Endothelial cell of hepatic sinusoid (primary cell): ENCODE measurements around the gene CNTNAP5.

ENCODE experiments used
- in situ Hi-C: cut with HindIII; loops from 2 replicates; pipeline ENCODE4 v1.10.0; 2017; ENCODE audit warnings: low sequenced_read_pairs

The CNTNAP5 gene

DNA sequence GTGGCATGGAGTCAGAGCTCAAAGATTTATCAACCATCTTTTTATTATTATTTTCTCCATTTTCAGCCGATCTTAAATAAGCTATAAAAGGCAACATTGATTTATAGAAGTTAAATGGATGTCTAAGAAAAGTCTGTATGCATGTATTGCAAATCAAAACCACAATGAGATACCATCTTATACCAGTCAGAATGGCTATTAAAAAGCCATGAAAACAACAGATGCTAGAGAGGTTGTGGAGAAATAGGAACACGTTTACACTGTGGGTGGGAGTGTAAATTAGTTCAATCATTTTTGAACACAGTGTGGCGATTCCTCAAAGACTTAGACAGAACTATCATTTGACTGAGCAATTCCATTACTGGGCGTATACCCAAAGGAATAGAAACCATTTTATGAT lies 731.0 kb downstream of the CNTNAP5 start:
- in situ Hi-C loops: no loop called here

DNA sequence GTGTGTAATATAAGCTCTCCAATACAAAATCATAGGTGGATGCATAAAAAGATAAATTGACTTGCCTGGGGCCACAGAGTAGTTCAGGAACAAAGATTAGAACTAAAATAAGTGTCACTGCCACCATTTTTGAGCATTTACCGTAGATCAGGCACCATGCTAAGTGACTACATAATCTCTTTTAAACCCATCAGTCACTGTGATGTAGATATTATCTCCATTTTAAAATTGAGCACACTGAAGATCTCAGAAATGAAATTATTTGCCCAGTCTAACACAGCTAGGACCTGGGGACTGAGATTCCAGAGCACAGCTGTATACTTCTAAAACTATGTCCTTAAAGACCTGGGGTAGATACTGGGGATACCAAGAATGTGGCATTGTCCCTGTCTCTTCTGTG lies 737.3 kb downstream of the CNTNAP5 start:
- in situ Hi-C loops: no loop called here

DNA sequence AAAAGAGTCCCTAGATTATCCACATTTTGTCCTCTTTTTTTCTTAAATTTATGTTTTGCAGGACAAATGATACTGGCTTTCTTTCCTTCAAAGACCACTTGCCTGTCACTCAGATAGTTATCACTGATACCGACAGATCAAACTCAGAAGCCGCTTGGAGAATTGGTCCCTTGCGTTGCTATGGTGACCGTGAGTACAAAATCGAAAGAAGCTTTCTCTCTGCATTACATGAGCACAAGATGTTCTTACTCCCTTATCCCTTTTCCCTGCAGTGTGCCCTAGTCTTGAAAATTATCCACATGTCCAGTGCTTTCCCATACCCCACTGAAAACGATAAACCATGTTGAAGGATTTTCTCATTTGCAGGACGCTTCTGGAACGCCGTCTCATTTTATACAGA lies 738.5 kb downstream of the CNTNAP5 start:
- in situ Hi-C loops: no loop called here

DNA sequence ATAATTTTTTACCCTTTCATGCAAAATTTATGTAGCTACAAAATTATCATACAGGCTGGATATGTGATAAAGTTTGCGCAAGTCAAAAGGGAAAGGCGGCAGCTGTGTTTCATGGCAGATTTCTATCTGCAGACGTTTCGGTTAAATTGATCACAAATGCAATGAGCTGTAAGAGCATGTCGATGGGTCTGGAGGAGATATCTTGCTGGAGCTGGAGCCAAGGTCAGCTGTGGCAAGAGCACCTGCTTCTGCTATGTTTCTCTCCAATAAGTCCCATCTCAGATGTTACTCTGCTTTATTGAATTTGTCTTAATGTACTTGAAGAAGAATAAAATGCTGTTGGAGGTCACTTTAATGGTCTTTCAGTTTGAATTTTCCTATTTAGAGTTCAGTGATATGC lies 749.7 kb downstream of the CNTNAP5 start:
- in situ Hi-C loops: no loop called here

DNA sequence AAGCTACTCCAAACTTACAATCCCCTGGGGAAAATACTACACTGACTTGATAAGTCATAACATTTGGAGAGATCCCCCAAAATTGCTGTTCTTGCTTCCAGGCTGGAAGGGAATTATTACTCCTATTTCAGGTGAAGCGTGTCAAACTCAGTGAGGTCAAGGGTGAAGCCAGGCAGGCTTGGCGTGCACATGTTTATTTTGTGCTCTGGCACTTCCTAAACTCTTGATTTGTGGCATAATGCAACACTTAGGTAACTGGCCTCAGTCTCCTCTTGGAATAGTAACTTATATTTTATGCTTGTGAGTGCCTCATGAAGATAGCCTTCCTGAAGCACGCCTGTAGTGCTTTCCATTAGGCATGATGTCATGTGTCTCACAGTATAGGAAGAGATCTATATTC lies 751.2 kb downstream of the CNTNAP5 start:
- in situ Hi-C loops: no loop called here

DNA sequence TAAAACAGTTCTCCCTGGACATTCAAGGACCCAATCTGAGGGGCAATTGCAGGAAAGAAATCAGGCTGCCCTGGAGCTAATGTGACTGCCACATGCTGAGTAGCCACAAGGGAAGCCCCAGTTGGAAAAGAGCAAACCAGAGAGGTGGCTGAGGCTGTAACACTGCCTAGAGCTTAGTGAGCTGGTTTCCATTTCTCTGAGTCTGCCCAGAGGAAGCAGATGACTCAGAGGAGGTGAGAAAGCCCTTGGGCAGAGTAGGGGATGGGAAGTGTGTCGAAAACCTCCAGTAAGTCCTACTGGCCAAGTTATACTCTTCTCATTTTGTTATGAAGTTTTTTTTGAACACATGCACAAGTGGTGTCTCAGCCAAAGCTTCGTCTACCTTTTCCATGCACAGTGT lies 753.0 kb downstream of the CNTNAP5 start:
- in situ Hi-C loops: no loop called here

DNA sequence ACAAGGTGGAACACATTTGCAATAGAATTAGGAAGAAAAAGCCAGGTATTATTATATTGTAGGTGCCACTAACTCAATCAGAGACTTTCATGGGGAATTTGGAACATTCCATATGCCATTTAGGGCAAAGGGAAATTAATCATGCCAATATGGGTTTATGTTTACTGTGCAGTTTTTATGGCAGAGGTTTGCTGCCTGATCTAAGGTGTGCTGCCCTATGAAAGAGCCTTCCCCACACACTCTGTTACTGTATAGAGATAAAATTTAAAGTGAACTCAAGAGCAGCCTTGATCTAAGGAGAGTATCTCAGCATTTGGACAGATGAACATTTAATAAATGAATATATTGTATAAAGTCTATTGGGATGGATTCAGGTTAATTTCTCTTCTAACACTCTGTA lies 771.6 kb downstream of the CNTNAP5 start:
- in situ Hi-C loops: no loop called here

DNA sequence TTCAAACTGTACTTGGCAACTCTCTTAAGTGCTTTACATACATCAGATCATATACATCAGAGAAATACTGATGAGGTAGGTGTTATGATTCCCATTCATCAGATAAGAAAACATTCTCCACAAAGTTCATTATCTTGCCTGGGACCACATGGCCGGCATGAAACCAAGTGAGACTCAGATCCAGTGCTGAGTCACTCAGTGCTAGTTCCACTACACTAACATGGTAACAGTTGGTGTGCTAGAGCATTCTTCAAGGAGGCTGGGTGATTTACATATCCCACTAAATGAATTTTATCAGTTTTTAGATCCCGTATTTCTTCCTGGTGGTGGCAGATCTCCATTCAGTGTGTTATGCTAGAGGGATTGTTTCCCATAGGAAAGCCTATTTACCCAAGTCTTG lies 772.0 kb downstream of the CNTNAP5 start:
- in situ Hi-C loops: no loop called here

DNA sequence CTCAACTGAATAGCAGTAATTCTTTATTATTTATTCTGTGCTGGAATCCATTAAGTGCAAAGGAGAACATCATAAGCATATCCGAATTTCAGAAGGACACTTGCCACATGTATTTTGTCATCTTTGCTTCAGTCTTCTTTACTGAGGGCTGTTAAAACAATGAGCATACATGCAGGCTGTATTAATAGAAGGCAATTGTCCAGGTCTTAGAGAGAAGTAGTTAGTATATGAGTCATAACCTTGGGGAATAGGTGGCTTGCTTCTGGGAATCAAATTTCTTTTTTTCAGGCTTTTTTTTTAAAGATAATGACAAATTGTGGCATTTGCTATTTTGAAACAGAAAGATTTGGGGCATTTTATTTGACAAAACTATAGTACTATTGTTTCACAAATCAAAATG lies 773.5 kb downstream of the CNTNAP5 start:
- in situ Hi-C loops: no loop called here

DNA sequence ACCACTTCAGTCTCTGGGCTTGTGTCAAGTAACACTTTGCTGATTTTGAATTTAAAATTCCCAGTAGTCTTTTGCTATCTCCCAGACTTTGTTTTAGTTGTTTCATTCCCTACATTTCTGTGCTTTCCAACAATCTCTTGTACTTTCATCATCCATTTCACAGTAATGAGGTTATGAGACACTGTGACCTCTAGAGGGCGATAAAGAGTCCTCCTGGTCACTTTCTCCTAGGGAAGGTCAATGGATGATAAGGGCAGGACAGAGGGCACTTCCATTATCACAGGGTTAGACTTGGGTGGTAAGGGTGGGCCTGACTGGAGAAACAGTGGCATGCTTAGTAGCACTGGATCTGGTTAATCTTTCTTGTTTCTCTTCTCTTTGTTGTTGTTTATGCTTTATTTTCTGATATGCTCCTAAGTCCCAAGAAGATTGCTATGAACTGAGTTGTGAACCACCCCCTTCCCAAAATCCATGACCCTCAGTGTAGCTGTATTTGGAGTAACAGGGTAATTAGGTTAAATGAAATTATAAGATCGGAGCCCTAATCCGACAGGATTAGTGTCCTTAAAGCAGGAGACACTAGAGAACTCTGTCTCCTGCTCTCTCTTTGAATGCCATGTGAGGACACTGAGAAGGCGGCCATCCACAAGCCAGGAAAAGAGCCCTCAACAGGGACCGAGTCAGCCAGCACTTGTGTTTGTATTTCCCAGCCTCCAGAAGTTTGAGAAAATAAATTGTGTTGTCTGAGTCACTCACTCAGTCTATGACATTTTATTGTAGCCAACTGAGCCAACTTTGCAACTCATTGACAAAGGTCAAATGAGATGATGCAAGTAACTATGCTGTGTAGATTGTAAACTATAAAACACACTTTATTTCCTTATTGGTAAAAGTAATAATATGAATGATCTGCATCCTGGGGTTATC lies 779.2 kb downstream of the CNTNAP5 start:
- in situ Hi-C loops: no loop called here

DNA sequence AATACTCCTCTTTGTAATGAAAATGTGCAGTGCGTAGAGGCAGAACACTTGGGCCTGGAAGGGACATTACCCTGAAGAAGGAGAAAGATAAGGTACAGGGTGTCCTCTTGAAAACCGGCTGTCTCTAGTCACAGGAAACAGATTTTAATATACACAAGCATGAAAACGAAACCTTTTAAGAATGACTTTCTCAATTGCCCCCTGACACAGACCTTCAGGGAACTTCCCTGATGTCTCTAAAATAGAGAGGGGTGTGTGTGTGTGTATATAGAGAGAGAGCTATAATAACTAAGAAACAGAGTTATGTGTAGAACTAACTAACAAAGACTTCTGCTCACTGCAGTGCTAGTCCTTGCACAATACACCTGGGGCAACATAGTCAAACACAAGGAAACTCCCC lies 780.0 kb downstream of the CNTNAP5 start:
- in situ Hi-C loops: no loop called here

DNA sequence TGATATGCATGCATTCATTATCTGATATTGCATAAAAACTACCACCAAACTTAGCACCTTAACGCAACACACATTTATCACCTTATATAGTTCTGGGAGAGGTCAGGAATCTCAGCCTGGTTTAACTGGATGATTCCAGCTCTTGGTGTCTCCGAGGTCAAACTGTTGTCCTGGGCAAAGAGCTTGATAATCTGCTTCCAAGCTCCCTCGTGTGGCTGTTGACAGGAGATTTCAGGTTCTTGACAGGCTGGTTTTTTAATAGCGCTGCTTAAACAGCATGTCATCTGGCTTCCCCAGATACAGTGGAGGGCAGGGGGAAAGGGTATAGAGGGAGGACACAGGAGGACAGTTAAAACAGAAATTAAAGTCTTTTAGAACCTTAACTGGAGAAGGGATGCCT lies 785.0 kb downstream of the CNTNAP5 start:
- in situ Hi-C loops: no loop called here

DNA sequence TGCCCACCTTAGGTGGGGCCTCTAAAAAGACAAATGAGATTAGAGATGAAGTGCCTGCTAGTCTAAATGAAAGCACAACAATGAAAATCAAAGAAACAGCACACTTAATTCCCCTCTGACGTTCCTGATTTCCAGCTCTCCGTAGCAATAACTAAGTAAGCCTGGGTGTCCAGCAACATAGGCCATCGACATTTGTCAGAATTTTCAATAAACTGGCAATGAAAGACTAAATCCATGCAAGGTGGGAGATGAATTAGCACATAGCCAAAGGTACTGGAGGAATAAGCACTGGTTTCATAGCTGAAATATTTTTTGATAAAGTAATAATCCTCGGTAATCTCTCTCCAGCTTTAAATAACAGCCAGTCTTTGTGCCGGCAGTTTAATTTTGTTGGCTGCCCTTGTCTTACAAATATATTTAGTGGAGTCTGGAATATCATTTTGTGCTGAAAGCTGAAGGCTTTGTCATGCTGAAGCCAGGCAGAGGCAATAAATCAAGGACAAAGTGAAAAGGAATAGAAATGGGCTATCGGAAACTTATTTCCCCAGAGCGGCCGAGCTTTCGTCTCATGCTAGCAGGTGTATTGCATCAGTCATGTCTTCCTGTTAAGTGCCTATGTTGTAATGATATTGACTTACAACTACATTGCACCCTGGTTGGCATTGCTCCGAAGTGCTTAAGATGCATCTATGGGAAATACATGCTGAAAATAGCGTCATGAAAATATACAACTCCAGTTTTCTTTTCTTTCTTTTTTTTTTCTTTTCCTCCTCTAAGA lies 790.1 kb downstream of the CNTNAP5 start:
- in situ Hi-C loops: no loop called here

DNA sequence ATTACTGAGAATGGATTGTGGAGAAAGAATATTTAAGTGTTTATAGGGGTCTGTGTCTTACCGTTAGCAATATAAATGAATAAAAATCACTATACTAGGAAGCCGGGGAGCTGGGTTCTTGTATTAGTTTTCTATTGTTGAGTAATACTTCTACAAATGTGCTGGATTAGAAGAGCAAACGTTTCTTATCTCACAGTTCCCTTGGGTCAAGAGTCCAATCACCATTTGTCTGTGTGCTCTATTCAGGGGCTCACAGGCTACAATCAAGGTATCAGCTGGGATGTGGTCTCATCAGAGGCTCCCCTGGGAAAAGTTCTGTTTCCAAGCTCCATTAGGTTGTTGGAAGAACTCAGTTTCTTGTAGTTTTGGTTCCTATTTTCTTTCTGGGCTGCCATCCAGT lies 790.9 kb downstream of the CNTNAP5 start:
- in situ Hi-C loops: no loop called here

DNA sequence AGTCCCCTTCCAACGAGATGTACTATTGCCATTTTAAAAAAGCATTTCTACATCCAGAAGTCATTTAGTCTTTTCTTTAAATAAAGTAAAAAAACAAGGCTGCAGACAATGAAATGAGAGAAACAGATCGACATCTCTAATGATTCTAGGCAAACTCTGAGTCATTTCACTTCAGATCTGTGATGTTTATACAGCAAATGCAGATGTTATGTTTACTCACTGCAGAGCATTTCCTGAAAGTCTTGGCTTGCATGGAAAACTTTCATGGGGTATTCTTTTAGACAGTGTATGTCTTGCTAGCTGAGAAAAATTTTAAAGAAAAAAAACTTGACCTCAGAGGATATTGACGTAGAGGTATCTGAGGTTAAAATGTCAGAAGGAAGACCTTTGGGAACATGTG lies 797.4 kb downstream of the CNTNAP5 start:
- in situ Hi-C loops: no loop called here

DNA sequence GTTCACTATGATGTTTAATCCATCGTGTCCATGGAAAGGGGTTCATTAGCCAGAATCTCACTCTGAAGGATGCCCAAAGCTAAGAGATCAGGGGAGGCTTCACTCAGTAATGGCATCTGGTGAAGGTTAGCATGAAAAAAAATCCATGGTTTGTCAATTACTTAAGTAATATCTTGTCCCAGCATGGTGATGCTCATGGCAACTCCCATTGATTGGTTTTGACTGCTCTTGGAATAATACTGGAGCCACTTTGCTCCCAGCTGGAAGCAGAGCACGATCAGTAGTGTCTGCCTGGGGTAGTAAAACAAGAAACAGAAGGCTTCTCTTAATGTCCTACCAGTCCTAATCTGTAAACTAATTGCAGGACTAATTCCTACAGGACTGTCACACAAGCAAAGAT lies 799.4 kb downstream of the CNTNAP5 start:
- in situ Hi-C loops: no loop called here

DNA sequence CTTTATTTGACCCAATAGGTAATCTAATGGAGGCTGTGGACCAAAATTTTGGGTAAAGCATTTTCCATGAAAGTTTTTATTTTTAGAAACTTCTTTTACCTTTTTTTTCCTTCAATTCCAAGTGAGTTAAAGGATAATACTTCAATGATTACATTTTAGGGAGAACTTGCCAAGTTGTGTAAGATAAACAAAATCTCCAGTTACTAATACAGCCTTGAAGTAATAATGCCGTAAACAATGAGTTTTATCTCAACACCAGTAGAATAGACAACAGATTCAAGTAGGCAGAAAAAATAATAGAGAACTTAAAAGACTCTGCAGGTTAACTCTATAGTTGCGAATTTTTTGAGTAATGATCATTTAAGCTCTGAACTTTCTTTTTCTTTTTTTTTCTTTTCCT lies 807.4 kb downstream of the CNTNAP5 start:
- in situ Hi-C loops: no loop called here

DNA sequence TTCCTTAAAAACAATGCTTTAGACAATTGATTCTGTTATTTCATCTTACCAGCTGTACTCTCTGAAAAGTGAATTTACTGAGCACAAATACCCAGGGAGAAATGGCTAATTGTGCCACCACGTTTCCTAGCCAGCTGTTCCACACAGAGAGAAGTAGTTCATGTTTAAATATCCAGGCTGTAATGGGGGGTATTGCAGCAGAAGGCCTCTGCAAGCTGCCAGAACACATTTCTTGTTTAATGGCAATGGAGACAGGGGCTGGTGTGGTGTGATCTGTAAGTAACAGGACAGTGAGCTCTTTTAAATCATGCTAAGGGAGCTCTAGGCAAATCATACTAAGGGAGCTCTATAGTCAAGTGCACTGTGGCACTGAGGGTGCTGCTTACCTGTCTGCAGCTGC lies 809.2 kb downstream of the CNTNAP5 start:
- in situ Hi-C loops: no loop called here

DNA sequence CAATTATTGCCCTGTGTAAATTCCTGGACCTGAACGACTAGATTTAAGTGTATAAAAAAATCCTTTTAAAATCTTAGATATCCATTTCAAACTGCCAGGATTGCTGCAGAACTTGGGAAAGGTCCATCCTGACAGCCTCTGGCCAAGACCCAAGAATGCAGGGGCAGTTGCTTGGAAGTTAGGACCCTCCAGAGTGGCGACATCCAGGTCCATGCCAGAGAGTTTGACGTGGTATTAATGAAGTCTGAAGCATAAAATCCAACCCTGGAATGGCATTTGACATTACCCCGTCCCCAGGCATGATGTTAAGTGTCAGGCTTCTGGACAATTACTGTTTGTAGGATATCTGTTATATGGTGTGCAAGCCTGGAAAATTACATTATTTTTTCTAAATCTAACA lies 810.2 kb downstream of the CNTNAP5 start:
- in situ Hi-C loops: no loop called here

DNA sequence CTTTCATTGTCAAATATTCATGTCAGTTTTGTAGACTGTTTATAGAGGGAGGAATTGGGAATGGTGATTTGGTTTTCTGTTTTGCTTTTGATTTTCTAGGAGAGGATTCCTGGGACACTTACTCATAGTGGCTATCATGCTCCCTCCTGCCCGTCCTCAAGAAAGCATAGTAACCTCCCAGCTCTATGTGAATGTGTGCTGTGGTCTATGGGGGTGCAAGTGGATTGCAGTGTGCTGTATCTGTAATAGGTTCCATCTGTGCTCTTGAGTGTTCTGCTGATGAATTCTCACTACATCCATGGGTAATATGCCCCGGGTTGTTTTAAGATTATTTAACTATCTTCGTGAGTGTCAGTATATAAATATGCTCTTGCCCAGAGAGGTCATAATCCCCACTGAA lies 811.3 kb downstream of the CNTNAP5 start:
- in situ Hi-C loops: no loop called here

DNA sequence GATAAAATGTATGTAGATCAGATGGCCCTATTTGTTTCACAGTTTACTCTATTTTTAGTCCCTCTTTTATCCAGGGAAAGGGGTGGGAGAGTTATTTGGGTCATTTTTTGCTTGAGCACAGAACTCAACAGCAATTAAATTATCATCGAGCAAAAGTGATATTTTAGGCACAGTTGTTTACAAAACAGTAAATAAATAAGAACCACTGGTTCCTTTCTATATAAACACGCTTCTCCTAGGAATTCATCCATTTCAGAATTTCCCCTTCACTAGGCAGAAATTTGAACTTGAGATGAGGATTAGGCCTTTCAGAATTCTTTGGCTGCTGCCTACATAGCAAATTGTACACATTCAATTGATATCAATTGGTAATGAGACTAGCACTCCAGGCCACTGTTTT lies 812.4 kb downstream of the CNTNAP5 start:
- in situ Hi-C loops: no loop called here

DNA sequence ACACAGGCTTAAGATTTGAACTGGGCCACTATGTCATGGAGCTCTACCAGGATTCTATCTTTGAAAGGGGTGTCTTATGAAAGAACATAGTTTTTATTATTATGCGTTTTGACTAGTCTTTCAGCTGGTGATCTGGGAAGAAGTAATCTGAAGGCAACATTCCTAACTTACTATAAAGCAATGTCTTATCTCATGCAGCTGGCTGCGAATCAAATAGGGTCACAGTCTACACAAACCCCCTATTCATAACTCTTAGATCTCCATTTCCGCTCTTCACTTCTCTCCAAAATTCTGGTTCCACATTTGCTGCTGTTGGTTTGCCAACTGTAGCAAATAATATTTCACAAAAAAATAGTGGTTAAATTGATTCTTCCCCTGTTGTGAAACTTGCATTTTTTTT lies 813.3 kb downstream of the CNTNAP5 start:
- in situ Hi-C loops: no loop called here
